SK-N-SH (cell line): ENCODE measurements around the gene KIF6.

Experiments used
- CTCF ChIP-seq: fragments of 200-600 bp; sonication (generic); IDR thresholded peaks from 2 replicates; pipeline ENCODE4 v1.6.1; 2017; ENCODE audit warnings: antibody characterized with exemption, mild to moderate bottlenecking, moderate library complexity
- JUND ChIP-seq: IDR thresholded peaks from 2 replicates; pipeline ENCODE4 v1.4.0; 2012
- NFIC ChIP-seq: IDR thresholded peaks from 2 replicates; pipeline ENCODE4 v1.4.0; 2012; ENCODE audit warnings: borderline replicate concordance
- POLR2AphosphoS5 ChIP-seq: IDR thresholded peaks from 2 replicates; pipeline ENCODE4 v1.6.1; 2012; ENCODE audit warnings: low read depth, low read length
- RAD21 ChIP-seq: IDR thresholded peaks from 2 replicates; pipeline ENCODE4 v1.6.1; 2012; ENCODE audit warnings: mild to moderate bottlenecking, low read length
- RCOR1 ChIP-seq: fragments of 150-350 bp; IDR thresholded peaks from 2 replicates; pipeline ENCODE4 v1.6.1; 2017; ENCODE audit warnings: antibody characterized with exemption, low read length
- TAF1 ChIP-seq: IDR thresholded peaks from 2 replicates; pipeline ENCODE4 v1.6.1; 2012; ENCODE audit warnings: low read depth, mild to moderate bottlenecking, low read length, moderate library complexity, borderline replicate concordance
- USF1 ChIP-seq: IDR thresholded peaks from 2 replicates; pipeline ENCODE4 v1.4.0; 2012; ENCODE audit warnings: low read depth, borderline replicate concordance

- TF ChIP-seq USF1 = no peak
- no peak for TF ChIP-seq RAD21
- TF ChIP-seq CTCF = no peak
- TF ChIP-seq TAF1 = no peak
- TF ChIP-seq POLR2AphosphoS5 = no peak
- no peak for TF ChIP-seq RCOR1
- no peak for TF ChIP-seq NFIC
- no peak for TF ChIP-seq JUND
Observed at GRCh38 chr6:39375405-39375804, 349.8 kb downstream of the KIF6 start.
